SHP77 (cell line): ENCODE data around the gene ELOVL4.

Experiments
- DNase-seq, 2 experiments: peaks; one replicate each; lab custom pipeline; 2025; lab: John Stamatoyannopoulos, UW

ELOVL4 gene

GRCh38 chr6:79911992-79912391 is 35.4 kb downstream of the ELOVL4 start:
- DNase-seq, result no peak

- DNase-seq, result no peak
These were observed 37.8 kb downstream of the ELOVL4 start for GRCh38 chr6:79909517-79909916.

- DNase-seq, result no peak
These were observed 45.3 kb downstream of the ELOVL4 start for GRCh38 chr6:79902046-79902445.

- no peak for DNase-seq
These were observed 49.3 kb downstream of the ELOVL4 start for GRCh38 chr6:79898076-79898475.

DNA sequence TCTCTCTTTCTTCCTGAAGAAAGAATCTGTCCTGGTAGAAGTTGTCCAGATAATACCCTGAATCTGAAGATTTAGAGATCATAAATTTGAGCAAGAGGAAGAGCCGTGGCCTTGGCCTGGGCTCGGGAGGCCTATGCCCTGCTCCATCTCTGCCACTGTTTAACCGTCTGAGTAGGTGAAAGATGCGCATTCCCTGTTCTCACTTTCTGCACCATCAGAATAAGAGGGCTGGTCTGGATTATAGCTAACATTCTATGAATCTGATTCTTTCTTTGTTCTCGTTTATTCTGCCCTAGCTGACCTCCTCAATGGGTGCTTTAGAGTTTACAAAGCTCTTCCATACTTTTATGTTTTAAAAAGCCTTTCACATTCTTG is 51.3 kb downstream of the ELOVL4 start:
- no peak for DNase-seq

DNA sequence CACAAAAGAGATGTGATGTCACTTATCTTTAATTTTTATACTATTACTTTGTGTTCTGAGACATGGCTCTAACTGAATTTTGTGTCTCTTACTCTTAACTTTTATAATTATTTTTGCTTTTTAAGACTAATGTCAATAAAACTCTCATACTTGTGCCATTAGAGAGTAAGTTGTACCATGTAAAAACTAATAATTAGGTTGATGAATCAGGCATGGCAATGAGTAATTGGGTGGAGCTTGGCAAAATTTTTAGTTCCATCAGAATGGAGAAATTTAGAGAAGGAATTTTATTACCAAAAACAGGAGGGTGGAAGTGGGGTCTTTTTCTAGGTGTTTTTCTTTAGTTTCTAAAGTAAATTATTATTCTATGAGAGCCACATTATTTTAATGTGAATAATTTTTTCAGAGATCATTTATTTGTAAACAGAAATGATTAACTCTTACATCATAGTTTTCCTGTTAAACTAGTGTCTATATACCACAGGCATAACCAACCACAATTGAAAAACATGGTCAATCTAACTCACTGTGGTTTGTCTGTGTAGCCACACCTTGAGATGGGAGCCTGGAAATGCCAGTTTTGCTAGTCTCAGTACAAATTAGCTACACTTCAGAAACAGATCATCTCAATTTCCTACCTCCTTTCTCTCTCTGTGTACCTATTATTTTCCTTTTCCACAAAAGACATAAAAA is 51.8 kb downstream of the ELOVL4 start:
- DNase-seq, result no peak

DNA sequence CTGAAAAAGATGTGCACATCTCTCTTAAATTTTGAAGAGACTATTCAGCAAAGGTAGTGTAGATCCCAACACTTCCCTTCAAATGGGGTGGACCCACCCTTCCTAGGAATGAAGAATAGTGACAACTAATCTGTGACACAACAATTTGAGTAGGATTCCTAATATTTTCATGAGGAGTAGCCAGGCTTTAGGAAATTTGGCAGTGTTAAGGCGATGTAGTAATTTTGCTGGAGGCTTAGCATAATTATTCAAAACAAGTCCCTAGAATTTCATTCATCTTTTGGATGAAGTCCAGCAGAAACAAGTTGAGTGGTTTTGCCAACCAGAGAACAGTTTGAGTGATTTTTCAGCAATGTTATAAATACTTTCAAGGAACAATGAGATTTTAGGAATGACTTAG is 52.4 kb downstream of the ELOVL4 start:
- no peak for DNase-seq

- DNase-seq, result no peak
These were observed 58.8 kb downstream of the ELOVL4 start for GRCh38 chr6:79888587-79888986.

DNA sequence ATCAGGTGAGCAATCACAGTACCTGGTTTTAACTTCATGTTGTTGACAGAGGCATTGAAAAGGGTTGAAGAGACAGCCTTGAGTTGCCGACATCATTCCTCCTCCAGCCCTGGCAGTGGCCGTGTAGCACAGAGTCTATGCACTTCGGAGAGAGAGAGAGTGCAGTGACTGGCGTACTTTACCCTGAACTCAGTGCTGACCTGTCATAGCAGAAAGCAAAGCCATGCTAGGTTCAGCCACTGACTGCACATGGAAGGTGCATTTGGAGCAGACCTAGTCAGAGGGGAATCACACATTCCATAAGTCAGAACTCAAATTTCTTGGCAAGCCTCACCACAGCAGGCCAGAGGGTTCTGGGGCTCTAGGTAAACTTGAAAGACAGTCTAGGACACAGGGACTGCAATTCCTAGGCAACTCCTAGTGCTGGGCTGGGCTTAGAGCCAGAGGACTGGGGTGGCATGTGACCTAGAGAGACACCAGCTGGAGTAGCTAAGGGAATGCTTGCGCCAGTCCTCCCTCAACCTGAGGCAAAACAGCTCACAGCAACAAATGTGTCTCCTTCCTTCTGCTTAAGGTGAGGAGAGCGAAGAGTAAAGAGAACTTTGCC is 69.1 kb downstream of the ELOVL4 start:
- no peak for DNase-seq

GRCh38 chr6:79874531-79875134 is 72.7 kb downstream of the ELOVL4 start:
- no peak for DNase-seq

- no peak for DNase-seq
These were observed 74.4 kb downstream of the ELOVL4 start for GRCh38 chr6:79872986-79873385.

DNA sequence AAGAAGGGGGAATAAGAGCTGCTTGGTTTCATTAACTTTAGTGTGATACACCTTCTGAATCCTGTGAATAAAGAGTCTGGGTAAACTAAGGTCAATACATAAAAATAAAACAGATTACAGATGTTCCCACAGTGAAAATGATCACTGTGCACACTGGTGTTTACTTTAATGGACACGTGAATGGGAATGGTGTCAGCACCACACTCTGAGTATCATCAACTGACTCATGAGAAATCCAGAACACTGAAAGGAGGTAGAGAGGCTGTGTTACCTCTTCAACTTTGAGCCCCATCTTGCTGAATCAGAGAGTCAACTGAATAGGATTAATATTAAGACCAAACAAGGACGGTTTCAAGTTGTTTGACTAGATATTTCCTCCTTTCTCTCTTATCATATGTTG is 75.0 kb downstream of the ELOVL4 start:
- DNase-seq, result no peak

DNA sequence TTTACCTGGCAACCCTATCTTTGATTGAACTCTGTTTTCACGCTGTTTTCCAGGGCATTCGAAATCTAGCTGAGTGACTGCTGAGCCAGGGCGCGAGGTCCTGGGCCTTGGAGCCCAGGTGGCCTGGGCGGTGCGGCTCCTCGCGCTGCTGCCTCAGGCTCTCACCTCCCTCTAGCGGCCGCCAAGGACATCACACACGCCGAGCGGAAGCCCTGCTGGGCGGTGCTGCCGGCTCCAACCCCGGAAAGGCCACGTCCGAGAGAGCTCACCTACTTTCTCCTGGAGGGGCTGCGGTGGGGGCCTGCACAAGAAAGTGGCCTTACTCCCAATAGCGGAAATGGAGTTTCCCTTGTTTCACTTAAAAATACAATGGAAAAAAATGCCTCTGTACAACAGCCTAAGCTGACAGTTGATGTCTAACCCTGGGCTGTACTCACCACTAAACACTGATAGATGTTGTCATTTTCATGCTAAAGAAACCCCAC is 77.7 kb downstream of the ELOVL4 start:
- peak; percentile 81 to 86 for DNase-seq

DNA sequence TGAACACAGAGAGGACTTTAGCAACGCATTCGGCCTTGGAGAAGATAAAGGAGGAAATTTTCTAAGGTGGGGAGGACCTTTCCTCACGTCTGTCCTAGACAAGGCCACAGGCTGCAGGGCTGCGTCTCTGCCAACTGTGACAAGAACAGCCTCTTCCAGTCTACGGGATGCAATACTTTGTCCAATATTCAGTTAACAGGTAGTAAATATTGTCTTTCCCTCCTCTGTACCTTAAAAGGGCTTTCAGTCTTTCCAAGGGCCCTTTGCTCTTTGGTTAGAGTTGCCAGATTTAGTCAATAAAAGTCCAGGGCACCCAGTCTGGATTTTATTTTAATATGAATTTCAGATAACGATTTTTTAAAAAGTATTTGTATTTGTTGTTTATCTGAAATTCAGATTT is 78.2 kb downstream of the ELOVL4 start:
- DNase-seq, result peak in 1 of 2 experiments; percentile 3

- peak; percentile 77 to 80 for DNase-seq
These were observed 79.1 kb downstream of the ELOVL4 start for GRCh38 chr6:79868098-79868722.
